GM18505 (cell line): ENCODE data around the gene CHMP4B.

Experiments
- ATAC-seq: cut with Tn5 transposase; IDR thresholded peaks from one replicate; pipeline ENCODE4 v1.9.1; 2021; ENCODE audit not compliant: unreplicated experiment
- POLR2A ChIP-seq: IDR thresholded peaks from 4 replicates; pipeline ENCODE4 v1.6.1; 2011; ENCODE audit warnings: borderline replicate concordance; ENCODE audit not compliant: insufficient read depth, insufficient read length; ENCODE audit errors: extremely low read depth

Gene CHMP4B

DNA sequence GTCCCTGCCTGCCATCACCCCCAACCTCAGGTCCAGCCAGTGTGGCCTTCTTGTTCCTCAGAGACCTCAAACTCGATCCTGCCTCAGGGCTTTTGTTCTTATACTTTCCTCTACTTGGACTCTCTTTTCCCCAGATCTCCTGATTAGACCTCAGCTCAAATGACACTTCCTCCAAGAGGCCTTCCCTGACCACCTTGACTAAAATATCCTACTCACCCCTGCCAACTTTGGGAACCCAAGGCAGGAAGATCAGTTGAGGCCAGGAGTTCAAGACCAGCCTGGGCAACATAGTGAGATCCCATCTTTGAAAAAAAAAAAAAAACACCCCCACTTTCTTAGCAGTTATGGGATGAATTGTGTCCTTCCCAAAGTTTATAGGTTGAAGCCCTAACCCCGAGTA, 73.5 kb downstream of the CHMP4B start:
- no peak for ATAC-seq
- TF ChIP-seq POLR2A = no peak

DNA sequence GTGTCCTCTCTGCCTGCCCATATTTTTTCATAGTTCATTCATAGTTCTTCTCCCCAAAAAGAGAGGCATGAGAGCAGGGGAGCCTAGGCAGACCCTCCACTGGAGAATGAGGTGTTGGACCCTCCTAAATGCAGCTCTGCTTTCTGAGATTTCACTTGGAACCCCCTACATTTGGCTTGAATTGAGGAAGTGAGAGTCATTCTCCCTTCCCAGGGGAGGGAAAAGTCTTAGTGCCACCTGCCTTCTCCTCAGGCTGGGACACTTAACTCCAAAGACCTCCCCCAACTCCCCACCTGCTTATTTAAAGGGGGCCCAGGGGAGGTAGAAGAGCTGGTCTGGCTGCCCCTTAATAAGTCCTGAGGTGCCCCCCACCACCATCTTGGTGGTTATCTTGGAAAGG, 78.2 kb downstream of the CHMP4B start:
- no peak for ATAC-seq
- TF ChIP-seq POLR2A = no peak

- ATAC-seq = no peak
- no peak for TF ChIP-seq POLR2A
These were observed 79.4 kb downstream of the CHMP4B start for GRCh38 chr20:33890557-33890956.

DNA sequence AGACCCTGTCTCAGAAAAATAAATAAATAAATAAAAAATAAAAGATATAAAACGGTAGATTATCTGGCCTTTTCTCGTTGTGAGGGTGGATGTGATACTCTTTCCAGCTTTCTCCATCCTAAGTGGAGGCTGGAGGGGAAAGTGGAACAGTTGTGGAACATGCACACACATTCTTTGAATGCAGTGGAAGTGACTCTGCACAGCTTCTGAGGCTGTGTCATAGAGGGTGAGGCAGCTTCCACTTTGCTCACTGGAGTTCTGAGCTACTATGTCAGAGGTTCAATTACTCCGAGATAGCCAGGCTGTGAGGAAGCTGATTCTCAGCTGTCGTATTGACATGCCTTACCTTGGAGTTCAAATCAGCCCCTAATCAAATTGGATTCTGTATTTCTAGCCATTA, 82.2 kb downstream of the CHMP4B start:
- TF ChIP-seq POLR2A = no peak
- no peak for ATAC-seq

- no peak for ATAC-seq
- TF ChIP-seq POLR2A = no peak
These were observed 83.7 kb downstream of the CHMP4B start for GRCh38 chr20:33894798-33895197.

- no peak for ATAC-seq
- TF ChIP-seq POLR2A = no peak
These were observed 85.4 kb downstream of the CHMP4B start for GRCh38 chr20:33896509-33896908.

DNA sequence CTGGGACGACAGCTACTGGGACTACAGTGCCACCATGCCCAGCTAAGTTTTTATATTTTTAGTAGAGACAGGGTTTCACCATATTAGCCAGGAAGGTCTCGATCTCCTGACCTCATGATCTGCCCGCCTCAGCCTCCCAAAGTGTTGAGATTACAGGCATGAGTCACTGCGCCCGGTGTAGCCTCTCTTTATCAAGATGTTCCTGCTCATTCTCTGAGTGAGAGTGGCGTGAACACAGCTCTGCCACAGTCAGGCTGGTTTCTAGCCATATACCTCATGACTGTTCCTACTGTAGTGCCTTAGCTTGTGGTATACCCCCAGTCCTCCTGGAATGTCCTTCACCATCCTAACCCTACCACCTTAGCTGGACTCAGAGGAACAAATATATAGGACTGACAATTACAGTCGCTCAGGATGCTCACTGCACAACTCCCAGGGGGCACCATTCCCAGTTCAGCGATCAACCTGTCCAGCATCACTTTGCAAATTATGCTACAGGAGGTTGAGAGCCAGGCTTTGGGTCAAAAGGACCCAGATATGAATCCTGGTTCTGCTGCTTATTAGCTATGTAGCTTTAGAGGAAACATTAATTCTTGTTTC, 86.3 kb downstream of the CHMP4B start:
- ATAC-seq = no peak
- no peak for TF ChIP-seq POLR2A

- no peak for TF ChIP-seq POLR2A
- no peak for ATAC-seq
These were observed 88.0 kb downstream of the CHMP4B start for GRCh38 chr20:33899106-33899505.

GRCh38 chr20:33900521-33901131, 89.5 kb downstream of the CHMP4B start:
- no peak for TF ChIP-seq POLR2A
- ATAC-seq = no peak

GRCh38 chr20:33901132-33901523, 90.0 kb downstream of the CHMP4B start:
- no peak for TF ChIP-seq POLR2A
- ATAC-seq = no peak

DNA sequence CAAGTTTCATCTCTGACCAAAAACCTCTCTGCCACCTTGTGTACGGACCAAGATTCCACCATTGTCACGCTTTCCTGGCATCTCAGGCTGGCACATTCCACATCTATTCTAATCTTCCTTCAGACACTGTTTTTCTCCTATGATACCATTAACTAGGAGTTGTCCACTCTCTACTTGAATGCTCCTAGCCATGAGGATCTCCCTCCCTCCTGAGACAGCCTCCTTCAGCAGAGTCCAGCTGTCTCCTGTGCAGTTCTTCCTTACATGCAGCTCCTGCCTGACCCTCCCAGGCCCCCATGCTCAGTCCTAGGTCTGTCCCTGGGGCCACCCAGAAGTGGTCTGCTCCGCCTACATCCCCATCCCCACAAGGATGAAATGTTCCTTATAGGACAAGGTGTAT, 90.9 kb downstream of the CHMP4B start:
- no peak for ATAC-seq
- no peak for TF ChIP-seq POLR2A
